GM19099 (cell line): ENCODE measurements around the gene FAM53B.

ENCODE experiments used
- POLR2A ChIP-seq: IDR thresholded peaks from 3 replicates; pipeline ENCODE4 v1.6.1; 2011; ENCODE audit warnings: low read depth; ENCODE audit not compliant: insufficient read length; ENCODE audit errors: extremely low read depth

FAM53B gene

GRCh38 chr10:124735491-124736286 lies 8.5 kb downstream of the FAM53B start:
- TF ChIP-seq POLR2A: no peak

- TF ChIP-seq POLR2A: no peak
These were observed 9.6 kb downstream of the FAM53B start for GRCh38 chr10:124734311-124735166.

- no peak for TF ChIP-seq POLR2A
These were observed 10.5 kb downstream of the FAM53B start for GRCh38 chr10:124733571-124734245.

GRCh38 chr10:124732931-124733570 lies 11.1 kb downstream of the FAM53B start:
- TF ChIP-seq POLR2A: no peak

GRCh38 chr10:124731551-124731950 lies 12.6 kb downstream of the FAM53B start:
- TF ChIP-seq POLR2A: no peak

- TF ChIP-seq POLR2A: no peak
These were observed 13.4 kb downstream of the FAM53B start for GRCh38 chr10:124730790-124731189.

GRCh38 chr10:124728830-124729661 lies 15.1 kb downstream of the FAM53B start:
- TF ChIP-seq POLR2A: no peak

GRCh38 chr10:124728071-124728829 lies 15.9 kb downstream of the FAM53B start:
- TF ChIP-seq POLR2A: no peak

GRCh38 chr10:124727361-124727960 lies 16.7 kb downstream of the FAM53B start:
- no peak for TF ChIP-seq POLR2A

GRCh38 chr10:124725791-124726190 lies 18.4 kb downstream of the FAM53B start:
- TF ChIP-seq POLR2A: no peak

GRCh38 chr10:124725171-124725631 lies 19.0 kb downstream of the FAM53B start:
- no peak for TF ChIP-seq POLR2A

- no peak for TF ChIP-seq POLR2A
These were observed 19.7 kb downstream of the FAM53B start for GRCh38 chr10:124724279-124725027.

- no peak for TF ChIP-seq POLR2A
These were observed 20.4 kb downstream of the FAM53B start for GRCh38 chr10:124723826-124724225.
